ENCODE data around the gene RFX1. TPM values are rescaled to one million over a fixed set of nuclear protein-coding genes. Genes with fewer than 3 reads are reported as not detected.
A peak's percentile ranks its signal among the peaks of the same experiment; 100 is the strongest.
"Not testable (repeated sequence)": the region's sequence is repeated elsewhere in the genome, so short reads cannot be mapped to it uniquely, and the experiment has no call there.

The RFX1 gene
- total and polyA plus RNA-seq, 4 donors, result 1.8 to 5.6 (median 3.5) TPM

- no peak for DNase-seq (ENCODE audit: low spot score)
- Histone ChIP-seq H3K4me3 (ENCODE audit: low read depth in 1 of 3, low read length in 3 of 3) (no peak overlapping the region), H3K4me1 (ENCODE audit: control insufficient read depth in 4 of 4, insufficient read depth in 4 of 4, low read length in 3 of 4) (no peaks in the 10 kb centered on the region), H3K27me3 (ENCODE audit: control insufficient read depth in 4 of 4, insufficient read depth in 4 of 4, low read length in 3 of 4) (no peaks in the 10 kb centered on the region), H3K27ac (ENCODE audit: low read depth in 1 of 2, low read length in 2 of 2) (no peak overlapping the region), H3K9me3 (ENCODE audit: control insufficient read depth in 4 of 4, low read length in 3 of 4) (peaks cover 0 to 5% (median under 1%) of the 10 kb centered on the region in 4 donors), H3K36me3 (ENCODE audit: control insufficient read depth in 4 of 4, insufficient read depth in 3 of 4, low read depth in 1 of 4, low read length in 3 of 4) (peaks cover 27 to 50% (median 35%) of the 10 kb centered on the region in 4 donors), H3K9ac (ENCODE audit: low read depth in 1 of 2, low read length in 2 of 2) (no peak overlapping the region)
- TF ChIP-seq FOXA2 (IDR thresholded peaks at IDR 0.05) (no peak), MAX (IDR thresholded peaks at IDR 0.05) (no peak), ATF3 (IDR thresholded peaks at IDR 0.05) (no peak), REST (IDR thresholded peaks at IDR 0.05) (no peak), SP1 (IDR thresholded peaks at IDR 0.05) (no peak), NR2F2 (IDR thresholded peaks at IDR 0.05) (no peak), CTCF (IDR thresholded peaks at IDR 0.05; ENCODE audit: low read depth, low read length, missing input control) (no peak), RAD21 (IDR thresholded peaks at IDR 0.05) (no peak)
- WGBS, result 97% methylated on average over 28 of the region's 28 CpGs
Measured at GRCh38 chr19:13923194-13923987, 82.7 kb downstream of the RFX1 start.

GRCh38 chr19:13922118-13922517 lies 84.0 kb downstream of the RFX1 start:
- 96% methylated on average over 6 of the region's 6 CpGs for WGBS
- H3K27me3 ChIP-seq (ENCODE audit: control insufficient read depth in 4 of 4, insufficient read depth in 4 of 4, low read length in 3 of 4); H3K4me1 ChIP-seq (ENCODE audit: control insufficient read depth in 4 of 4, insufficient read depth in 4 of 4, low read length in 3 of 4); H3K27ac ChIP-seq (ENCODE audit: low read depth in 1 of 2, low read length in 2 of 2); H3K4me3 ChIP-seq (ENCODE audit: low read depth in 1 of 3, low read length in 3 of 3); H3K9ac ChIP-seq (ENCODE audit: low read depth in 1 of 2, low read length in 2 of 2); DNase-seq (ENCODE audit: low spot score); H3K9me3 ChIP-seq (ENCODE audit: control insufficient read depth in 4 of 4, low read length in 3 of 4): not testable (repeated sequence)
- peaks cover 24 to 42% (median 31%) of the 10 kb centered on the region in 4 donors for H3K36me3 ChIP-seq (ENCODE audit: control insufficient read depth in 4 of 4, insufficient read depth in 3 of 4, low read depth in 1 of 4, low read length in 3 of 4)

GRCh38 chr19:13920940-13921747 lies 85.0 kb downstream of the RFX1 start:
- Histone ChIP-seq H3K36me3 (ENCODE audit: control insufficient read depth in 4 of 4, insufficient read depth in 3 of 4, low read depth in 1 of 4, low read length in 3 of 4) (peaks cover 23 to 34% (median 26%) of the 10 kb centered on the region in 4 donors), H3K4me3 (ENCODE audit: low read depth in 1 of 3, low read length in 3 of 3) (no peak overlapping the region), H3K9me3 (ENCODE audit: control insufficient read depth in 4 of 4, low read length in 3 of 4) (peaks cover 0 to 5% (median under 1%) of the 10 kb centered on the region in 4 donors), H3K9ac (ENCODE audit: low read depth in 1 of 2, low read length in 2 of 2) (no peak overlapping the region), H3K27me3 (ENCODE audit: control insufficient read depth in 4 of 4, insufficient read depth in 4 of 4, low read length in 3 of 4) (no peaks in the 10 kb centered on the region), H3K4me1 (ENCODE audit: control insufficient read depth in 4 of 4, insufficient read depth in 4 of 4, low read length in 3 of 4) (peaks cover 0 to 5% (median 2%) of the 10 kb centered on the region in 4 donors), H3K27ac (ENCODE audit: low read depth in 1 of 2, low read length in 2 of 2) (no peak overlapping the region)
- TF ChIP-seq ATF3 (IDR thresholded peaks at IDR 0.05) (no peak), MAX (IDR thresholded peaks at IDR 0.05) (no peak), GABPA (IDR thresholded peaks at IDR 0.05 in 1 of 2, conservative IDR thresholded peaks at IDR 0.05 in 1 of 2) (peak in 1 of 2 donors; percentile 6), JUND (IDR thresholded peaks at IDR 0.05) (no peak), TAF1 (conservative IDR thresholded peaks at IDR 0.05) (no peak), SP1 (IDR thresholded peaks at IDR 0.05) (no peak), CTCF (IDR thresholded peaks at IDR 0.05; ENCODE audit: low read depth, low read length, missing input control) (no peak)
- DNase-seq (ENCODE audit: low spot score), result no peak
- WGBS, result 90% methylated on average over 2 of the region's 2 CpGs

Data from liver (tissue), 9 donors.